CD14-positive monocyte (primary cell): ENCODE measurements around the gene RPL38. TPM values are rescaled to one million over a fixed set of nuclear protein-coding genes. Genes with fewer than 3 reads are reported as not detected.

ENCODE experiments used
- DNase-seq, 3 donors: peaks; one replicate each; pipeline ENCODE4 v3.0.0-alpha.2; 2011 to 2022
- H2AFZ ChIP-seq: 2 replicates; pipeline ENCODE4 v1.6.0; 2012; ENCODE audit warnings: mild to moderate bottlenecking, low read depth, low read length, inconsistent platforms; ENCODE audit not compliant: insufficient read depth, poor library complexity, severe bottlenecking
- H3K27ac ChIP-seq, 2 donors: 1 replicate in 1 of 2; 2 replicates in 1 of 2; pipeline ENCODE4 v1.5.1; 2012 to 2013; ENCODE audit warnings: low read length in 2 of 2, control low read depth in 1 of 2, inconsistent platforms in 1 of 2, low read depth in 1 of 2, mild to moderate bottlenecking in 1 of 2
- H3K27me3 ChIP-seq, 2 donors: one replicate each; pipeline versions ENCODE4 v1.6.0 to v1.6.1; 2011 to 2013; ENCODE audit warnings: low read length in 2 of 2; ENCODE audit not compliant: control insufficient read depth in 2 of 2, insufficient read depth in 2 of 2
- H3K36me3 ChIP-seq, 2 donors: replicated peaks in 1 of 2; 1 replicate in 1 of 2; 2 replicates in 1 of 2; pipeline versions ENCODE4 v1.5.1 to v1.6.1; 2012 to 2013; ENCODE audit warnings: low read length in 2 of 2, control low read depth in 1 of 2, inconsistent platforms in 1 of 2, mild to moderate bottlenecking in 1 of 2; ENCODE audit not compliant: insufficient read depth in 2 of 2, control insufficient read depth in 1 of 2
- H3K4me1 ChIP-seq, 2 donors: 1 replicate in 1 of 2; 2 replicates in 1 of 2; pipeline versions ENCODE4 v1.5.1 to v1.6.1; 2012 to 2013; ENCODE audit warnings: low read length in 2 of 2, control low read depth in 1 of 2, inconsistent platforms in 1 of 2, mild to moderate bottlenecking in 1 of 2, moderate library complexity in 1 of 2; ENCODE audit not compliant: insufficient read depth in 2 of 2, control insufficient read depth in 1 of 2
- H3K4me2 ChIP-seq: replicated peaks from 2 replicates; pipeline ENCODE3; 2012; ENCODE audit warnings: low read length, moderate library complexity, mild to moderate bottlenecking; ENCODE audit not compliant: poor library complexity, severe bottlenecking; ENCODE audit errors: extremely low read depth
- H3K4me3 ChIP-seq, 3 experiments: fragments of 200-600 bp in 1 of 3; sonication (generic) in 1 of 3; replicated peaks in 1 of 3; 1 replicate in 2 of 3; 2 replicates in 1 of 3; pipeline ENCODE4 v1.5.1; 2011 to 2013; ENCODE audit warnings: low read length in 3 of 3, mild to moderate bottlenecking in 3 of 3, control low read depth in 2 of 3, low read depth in 2 of 3, inconsistent platforms in 1 of 3, moderate library complexity in 1 of 3
- H3K79me2 ChIP-seq: 2 replicates; pipeline ENCODE4 v1.6.0; 2012; ENCODE audit warnings: mild to moderate bottlenecking, control low read depth, inconsistent platforms, low read length, moderate library complexity; ENCODE audit not compliant: insufficient read depth
- H3K9ac ChIP-seq: 2 replicates; pipeline ENCODE4 v1.6.0; 2017; ENCODE audit warnings: low read length, mild to moderate bottlenecking; ENCODE audit not compliant: insufficient read depth, poor library complexity, severe bottlenecking
- H3K9me3 ChIP-seq, 2 donors: replicated peaks in 1 of 2; 1 replicate in 1 of 2; 2 replicates in 1 of 2; pipeline versions ENCODE4 v1.5.1 to v1.6.1; 2012 to 2013; ENCODE audit warnings: low read length in 2 of 2, control low read depth in 1 of 2; ENCODE audit not compliant: control insufficient read depth in 1 of 2, insufficient read depth in 1 of 2
- H4K20me1 ChIP-seq: 2 replicates; pipeline ENCODE4 v1.6.0; 2012; ENCODE audit warnings: mild to moderate bottlenecking, low read length, control low read depth, moderate library complexity; ENCODE audit not compliant: insufficient read depth
- H3K27ac Mint-ChIP-seq, 7 donors: one replicate each; pipeline ENCODE4 v1.8.0; 2020; ENCODE audit warnings: mild to moderate bottlenecking in 7 of 7, mixed read lengths in 7 of 7, moderate library complexity in 6 of 7, inconsistent platforms in 2 of 7
- H3K27me3 Mint-ChIP-seq, 3 donors: one replicate each; pipeline ENCODE4 v1.8.0; 2021 to 2022; ENCODE audit warnings: low read depth in 3 of 3, mild to moderate bottlenecking in 3 of 3, mixed read lengths in 3 of 3, moderate library complexity in 3 of 3, inconsistent platforms in 1 of 3
- H3K36me3 Mint-ChIP-seq, 2 donors: one replicate each; pipeline ENCODE4 v1.8.0; 2020; ENCODE audit warnings: mixed read lengths in 2 of 2, inconsistent platforms in 1 of 2, mild to moderate bottlenecking in 1 of 2
- H3K4me1 Mint-ChIP-seq: one replicate; pipeline ENCODE4 v1.8.0; 2020; ENCODE audit warnings: mild to moderate bottlenecking, mixed read lengths
- H3K4me3 Mint-ChIP-seq, 2 donors: one replicate each; pipeline ENCODE4 v1.8.0; 2020; ENCODE audit warnings: mild to moderate bottlenecking in 2 of 2, mixed read lengths in 2 of 2, moderate library complexity in 1 of 2
- H3K9me3 Mint-ChIP-seq, 7 donors: one replicate each; pipeline ENCODE4 v1.8.0; 2020 to 2022; ENCODE audit warnings: mixed read lengths in 7 of 7, mild to moderate bottlenecking in 6 of 7, moderate library complexity in 6 of 7, inconsistent platforms in 2 of 7
- WGBS: methylation state at CpG from one replicate; pipeline ENCODE4 v1.1.5; 2013; ENCODE audit warnings: missing lambda C conversion rate; ENCODE audit not compliant: insufficient coverage; 5-methylcytosine and 5-hydroxymethylcytosine counted together
- intact Hi-C, 2 donors: fragments of 100-400 bp; cut with micrococcal nuclease; formaldehyde crosslinking; loops; one replicate each; pipeline versions ENCODE4 v1.15.0 to v1.15.1; 2023
- polyA plus RNA-seq, 3 donors: library from polyadenylated mRNA; depleted of rRNA in 1 of 3; unstranded in 2 of 3; stranded (reverse) in 1 of 3; fragments of 300-500 nt in 2 of 3; fragments of >200 nt in 1 of 3; fragmentation: Illumina TruSeq in 2 of 3; gene quantifications; 1 replicate in 2 of 3; 2 replicates in 1 of 3; pipeline ENCODE4 v1.2.3, GENCODE V29; 2012 to 2021
- TF ChIP-seq, protein P1 (sequence below): fragments of 200-600 bp; IDR thresholded peaks from one replicate; pipeline ENCODE4 v1.8.0; 2022; ENCODE audit warnings: antibody characterized with exemption, mild to moderate bottlenecking

Gene RPL38
- polyA plus RNA-seq, 3 donors: 379 to 1,070 (median 919) TPM

DNA sequence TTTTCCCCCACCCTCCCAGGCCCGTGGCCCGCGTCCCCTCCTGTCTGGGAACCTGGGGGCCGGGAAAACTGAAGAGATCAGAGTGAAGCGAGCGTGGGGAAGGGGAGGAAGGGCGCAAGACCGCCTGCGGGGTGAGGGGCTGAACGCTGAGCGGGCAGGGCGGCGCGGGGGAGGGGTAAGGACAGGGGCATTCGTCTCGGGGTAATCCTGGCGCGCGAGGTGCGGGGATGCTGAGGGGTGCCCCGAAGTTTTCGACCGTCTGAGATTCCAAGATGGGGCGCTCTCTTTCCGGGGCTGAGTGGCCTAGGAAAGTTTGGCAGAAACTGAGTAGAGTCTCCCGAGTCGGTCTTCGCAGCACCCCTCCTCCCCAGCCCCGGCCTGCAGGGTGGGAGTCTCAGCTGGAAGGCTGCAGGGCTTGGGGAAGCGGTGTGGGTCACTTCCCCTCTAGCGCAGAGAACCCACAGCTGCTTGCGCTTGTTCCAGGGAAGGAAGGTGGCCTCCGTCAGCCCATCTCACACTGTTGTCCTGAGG, 10.4 kb downstream of the RPL38 start:
- peak overlapping the region; percentile 56 to 96 (median 71) for H3K4me3 ChIP-seq
- H3K4me1 ChIP-seq: peaks cover 48 to 71% of the 10 kb centered on the region in 2 donors
- H3K4me3 Mint-ChIP-seq: peak overlapping the region; percentile 99
- peak overlapping the region; percentile 92 for H3K4me2 ChIP-seq
- H2AFZ ChIP-seq: peak overlapping the region; percentile 68
- peaks cover 35 to 58% of the 10 kb centered on the region in 2 donors for H3K36me3 Mint-ChIP-seq
- peaks cover 87% of the 10 kb centered on the region for H4K20me1 ChIP-seq
- 0% methylated on average over 27 of the region's 33 CpGs for WGBS
- H3K9me3 Mint-ChIP-seq: no peaks in the 10 kb centered on the region
- H3K9me3 ChIP-seq: no peaks in the 10 kb centered on the region
- peak overlapping the region; percentile 23 to 49 for H3K27ac ChIP-seq
- intact Hi-C loops: loop anchor here (5.0 kb wide), 4 partner anchors 33 to 138 kb away; no protein-coding TSS in a partner anchor
- H3K27me3 ChIP-seq: no peaks in the 10 kb centered on the region
- H3K79me2 ChIP-seq: peaks cover 81% of the 10 kb centered on the region
- H3K27ac Mint-ChIP-seq: peak overlapping the region; percentile 72 to 98 (median 86)
- TF ChIP-seq, protein P1, sequence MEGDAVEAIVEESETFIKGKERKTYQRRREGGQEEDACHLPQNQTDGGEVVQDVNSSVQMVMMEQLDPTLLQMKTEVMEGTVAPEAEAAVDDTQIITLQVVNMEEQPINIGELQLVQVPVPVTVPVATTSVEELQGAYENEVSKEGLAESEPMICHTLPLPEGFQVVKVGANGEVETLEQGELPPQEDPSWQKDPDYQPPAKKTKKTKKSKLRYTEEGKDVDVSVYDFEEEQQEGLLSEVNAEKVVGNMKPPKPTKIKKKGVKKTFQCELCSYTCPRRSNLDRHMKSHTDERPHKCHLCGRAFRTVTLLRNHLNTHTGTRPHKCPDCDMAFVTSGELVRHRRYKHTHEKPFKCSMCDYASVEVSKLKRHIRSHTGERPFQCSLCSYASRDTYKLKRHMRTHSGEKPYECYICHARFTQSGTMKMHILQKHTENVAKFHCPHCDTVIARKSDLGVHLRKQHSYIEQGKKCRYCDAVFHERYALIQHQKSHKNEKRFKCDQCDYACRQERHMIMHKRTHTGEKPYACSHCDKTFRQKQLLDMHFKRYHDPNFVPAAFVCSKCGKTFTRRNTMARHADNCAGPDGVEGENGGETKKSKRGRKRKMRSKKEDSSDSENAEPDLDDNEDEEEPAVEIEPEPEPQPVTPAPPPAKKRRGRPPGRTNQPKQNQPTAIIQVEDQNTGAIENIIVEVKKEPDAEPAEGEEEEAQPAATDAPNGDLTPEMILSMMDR: no peak
- H3K36me3 ChIP-seq: peaks cover 31 to 50% of the 10 kb centered on the region in 2 donors
- no peaks in the 10 kb centered on the region for H3K27me3 Mint-ChIP-seq
- peak; percentile 38 to 57 (median 52) for DNase-seq
- H3K4me1 Mint-ChIP-seq: peaks cover 69% of the 10 kb centered on the region
- peak overlapping the region; percentile 85 for H3K9ac ChIP-seq

DNA sequence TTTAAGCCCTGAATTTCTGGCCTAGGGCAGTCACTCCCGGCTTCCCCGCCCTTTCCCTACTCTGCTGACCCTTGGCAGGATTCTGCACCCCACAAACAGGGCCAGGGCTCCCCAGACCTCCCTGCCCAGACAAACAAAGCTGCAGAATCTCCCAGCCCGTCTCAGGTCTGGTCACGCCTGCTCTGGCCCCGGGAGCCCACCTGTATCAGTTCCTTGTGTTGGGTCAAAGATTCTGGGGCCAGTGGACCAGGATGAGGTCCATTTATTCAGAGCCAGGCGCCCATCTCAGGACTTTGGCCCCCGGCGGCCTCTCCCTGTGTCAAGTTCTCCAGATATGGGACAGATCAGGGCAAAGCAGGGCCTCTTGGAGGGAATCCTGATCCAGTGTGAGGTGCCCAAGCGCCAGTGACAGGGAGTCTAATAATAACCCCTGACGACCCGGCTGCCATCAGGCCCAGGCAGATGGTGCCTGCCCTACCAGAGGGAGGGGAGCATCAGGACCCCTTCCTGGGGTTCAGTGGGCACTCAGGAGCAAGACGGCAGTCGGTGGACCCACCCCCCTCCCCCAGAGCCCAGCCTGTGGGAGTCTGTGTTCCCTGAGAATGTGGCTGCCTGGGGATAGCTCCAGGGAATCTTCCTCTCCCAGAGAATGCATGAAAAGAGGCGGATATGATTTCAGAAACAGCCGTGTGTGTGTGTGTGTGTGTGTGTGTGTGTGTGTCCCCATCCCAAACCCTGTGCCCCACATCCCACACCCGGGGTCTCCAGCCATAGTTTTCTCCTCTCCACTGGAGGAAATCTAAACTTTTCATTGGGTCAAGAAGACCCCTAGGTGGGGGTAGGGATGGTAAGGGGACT, 11.2 kb downstream of the RPL38 start:
- peak overlapping the region; percentile 99 for H3K4me3 Mint-ChIP-seq
- H3K27me3 Mint-ChIP-seq: peaks cover 0 to 2% (median 0%) of the 10 kb centered on the region in 3 donors
- DNase-seq: no peak
- no peak overlapping the region for H3K27ac ChIP-seq
- H2AFZ ChIP-seq: no peak overlapping the region
- peaks cover 87% of the 10 kb centered on the region for H4K20me1 ChIP-seq
- H3K27me3 ChIP-seq: no peaks in the 10 kb centered on the region
- H3K4me1 Mint-ChIP-seq: peaks cover 75% of the 10 kb centered on the region
- H3K27ac Mint-ChIP-seq: peak overlapping the region in 5 of 7 donors; percentile 30 to 93 (median 85)
- H3K79me2 ChIP-seq: peaks cover 75% of the 10 kb centered on the region
- intact Hi-C loops: loop anchor here (5.0 kb wide), 4 partner anchors 33 to 138 kb away; no protein-coding TSS in a partner anchor
- TF ChIP-seq, protein P1: no peak
- no peaks in the 10 kb centered on the region for H3K9me3 Mint-ChIP-seq
- H3K4me3 ChIP-seq: peak overlapping the region; percentile 56 to 96 (median 71)
- H3K36me3 ChIP-seq: peaks cover 24 to 42% of the 10 kb centered on the region in 2 donors
- H3K4me2 ChIP-seq: peak overlapping the region; percentile 92
- 76% methylated on average over 11 of the region's 16 CpGs for WGBS
- peak overlapping the region; percentile 85 for H3K9ac ChIP-seq
- peaks cover 54 to 77% of the 10 kb centered on the region in 2 donors for H3K4me1 ChIP-seq
- peaks cover 28 to 55% of the 10 kb centered on the region in 2 donors for H3K36me3 Mint-ChIP-seq
- H3K9me3 ChIP-seq: no peaks in the 10 kb centered on the region
